GM12872 (cell line): ENCODE data around the gene ASCC1.

Experiments
- TF ChIP-seq, protein P1 (sequence below): IDR thresholded peaks from 3 replicates; pipeline ENCODE4 v1.5.1; 2011; ENCODE audit warnings: low read depth, mild to moderate bottlenecking, low read length, moderate library complexity; ENCODE audit not compliant: insufficient read depth

The ASCC1 gene

DNA sequence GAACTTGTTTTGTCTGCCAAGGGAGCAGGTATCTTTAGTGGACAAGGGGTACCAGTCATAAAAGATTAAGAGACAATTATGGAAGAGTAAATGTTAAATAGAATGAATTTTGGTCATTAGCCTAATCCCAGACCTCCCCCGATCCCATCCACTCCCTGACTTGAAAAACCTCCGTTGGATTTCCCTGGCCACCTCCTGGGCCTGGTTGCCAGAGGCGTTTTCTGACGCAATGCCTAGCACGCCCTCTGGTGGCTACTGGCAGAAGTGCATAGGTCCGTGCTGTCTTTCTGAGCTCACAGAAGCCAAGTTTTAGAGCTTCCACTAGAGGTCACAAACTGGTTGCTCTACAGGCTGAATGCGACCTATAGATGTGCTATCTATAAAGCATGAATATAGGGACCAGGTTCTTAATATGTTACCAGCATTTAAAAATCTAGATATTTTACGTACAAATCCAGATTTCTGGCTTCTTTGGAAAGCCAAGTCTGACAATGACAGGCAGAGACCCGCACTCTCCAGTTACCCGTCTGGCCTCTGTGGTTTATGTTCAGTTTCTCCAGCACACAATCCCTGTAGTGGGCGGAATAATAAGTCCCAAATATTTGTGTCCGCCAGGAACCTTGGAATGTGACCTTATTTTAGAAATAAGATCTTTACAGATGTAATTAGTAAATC is 167.5 kb downstream of the ASCC1 start:
- TF ChIP-seq, protein P1, sequence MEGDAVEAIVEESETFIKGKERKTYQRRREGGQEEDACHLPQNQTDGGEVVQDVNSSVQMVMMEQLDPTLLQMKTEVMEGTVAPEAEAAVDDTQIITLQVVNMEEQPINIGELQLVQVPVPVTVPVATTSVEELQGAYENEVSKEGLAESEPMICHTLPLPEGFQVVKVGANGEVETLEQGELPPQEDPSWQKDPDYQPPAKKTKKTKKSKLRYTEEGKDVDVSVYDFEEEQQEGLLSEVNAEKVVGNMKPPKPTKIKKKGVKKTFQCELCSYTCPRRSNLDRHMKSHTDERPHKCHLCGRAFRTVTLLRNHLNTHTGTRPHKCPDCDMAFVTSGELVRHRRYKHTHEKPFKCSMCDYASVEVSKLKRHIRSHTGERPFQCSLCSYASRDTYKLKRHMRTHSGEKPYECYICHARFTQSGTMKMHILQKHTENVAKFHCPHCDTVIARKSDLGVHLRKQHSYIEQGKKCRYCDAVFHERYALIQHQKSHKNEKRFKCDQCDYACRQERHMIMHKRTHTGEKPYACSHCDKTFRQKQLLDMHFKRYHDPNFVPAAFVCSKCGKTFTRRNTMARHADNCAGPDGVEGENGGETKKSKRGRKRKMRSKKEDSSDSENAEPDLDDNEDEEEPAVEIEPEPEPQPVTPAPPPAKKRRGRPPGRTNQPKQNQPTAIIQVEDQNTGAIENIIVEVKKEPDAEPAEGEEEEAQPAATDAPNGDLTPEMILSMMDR = peak; percentile 98
